Activated CD4-positive, alpha-beta T cell treated with anti-CD3 and anti-CD28 coated beads, Interleukin-2, amount 50 U/mL, for 48 hours (primary cell): ENCODE data around the gene RERG.

Experiments
- DNase-seq, 2 experiments: peaks; one replicate each; pipeline ENCODE4 v3.0.0-alpha.2; 2020

The RERG gene

GRCh38 chr12:15216036-15216889 lies 5.0 kb downstream of the RERG start:
- DNase-seq = no peak

- no peak for DNase-seq
These were observed 6.2 kb downstream of the RERG start for GRCh38 chr12:15214851-15215601.

- no peak for DNase-seq
These were observed 8.3 kb downstream of the RERG start for GRCh38 chr12:15212930-15213329.

GRCh38 chr12:15209782-15210181 lies 11.4 kb downstream of the RERG start:
- DNase-seq = no peak

GRCh38 chr12:15208871-15209656 lies 12.2 kb downstream of the RERG start:
- no peak for DNase-seq

- no peak for DNase-seq
These were observed 13.1 kb downstream of the RERG start for GRCh38 chr12:15208140-15208539.

- no peak for DNase-seq
These were observed 14.3 kb downstream of the RERG start for GRCh38 chr12:15206831-15207389.

GRCh38 chr12:15206338-15206737 lies 14.9 kb downstream of the RERG start:
- DNase-seq = no peak

- DNase-seq = no peak
These were observed 15.7 kb downstream of the RERG start for GRCh38 chr12:15205341-15206010.

- no peak for DNase-seq
These were observed 19.8 kb downstream of the RERG start for GRCh38 chr12:15201456-15201855.

GRCh38 chr12:15201056-15201455 lies 20.2 kb downstream of the RERG start:
- no peak for DNase-seq

GRCh38 chr12:15200641-15201040 lies 20.6 kb downstream of the RERG start:
- DNase-seq = no peak

- DNase-seq = no peak
These were observed 21.3 kb downstream of the RERG start for GRCh38 chr12:15199930-15200329.

GRCh38 chr12:15196678-15197505 lies 24.3 kb downstream of the RERG start:
- DNase-seq = no peak

GRCh38 chr12:15196221-15196620 lies 25.0 kb downstream of the RERG start:
- no peak for DNase-seq

- no peak for DNase-seq
These were observed 26.5 kb downstream of the RERG start for GRCh38 chr12:15194456-15195368.

GRCh38 chr12:15193946-15194345 lies 27.3 kb downstream of the RERG start:
- no peak for DNase-seq

- no peak for DNase-seq
These were observed 28.5 kb downstream of the RERG start for GRCh38 chr12:15192720-15193119.

GRCh38 chr12:15188127-15188526 lies 33.1 kb downstream of the RERG start:
- no peak for DNase-seq

GRCh38 chr12:15186597-15186996 lies 34.6 kb downstream of the RERG start:
- no peak for DNase-seq
